RWPE2 (cell line): ENCODE results near the gene TSC2.

Experiments
- ATAC-seq: fragments of 200-7000 bp; cut with Tn5 transposase; 3 replicates; pipeline ENCODE4 v1.9.1; 2021; ENCODE audit warnings: low read depth
- DNase-seq: peaks from one replicate; pipeline ENCODE4 v3.0.0-alpha.2; 2020; ENCODE audit warnings: low spot score
- H3K27ac ChIP-seq: fragments of 450-650 bp; 2 replicates; pipeline ENCODE4 v1.5.1; 2017; ENCODE audit warnings: mild to moderate bottlenecking; ENCODE audit not compliant: poor library complexity, severe bottlenecking
- H3K27me3 ChIP-seq: fragments of 250-450 bp; sonication (Bioruptor Pico); 2 replicates; pipeline ENCODE4 v1.5.1; 2021; ENCODE audit warnings: mild to moderate bottlenecking, moderate library complexity; ENCODE audit not compliant: insufficient read depth, poor library complexity, severe bottlenecking
- H3K36me3 ChIP-seq: fragments of 250-450 bp; sonication (Bioruptor Pico); 2 replicates; pipeline ENCODE4 v1.5.1; 2020; ENCODE audit warnings: low read depth, mild to moderate bottlenecking, moderate library complexity
- H3K4me1 ChIP-seq: fragments of 250-450 bp; sonication (Bioruptor Pico); 2 replicates; pipeline ENCODE4 v1.5.1; 2021; ENCODE audit warnings: mild to moderate bottlenecking, moderate library complexity; ENCODE audit not compliant: insufficient read depth, poor library complexity, severe bottlenecking
- H3K4me3 ChIP-seq: fragments of 250-450 bp; sonication (Bioruptor Pico); 2 replicates; pipeline ENCODE4 v1.5.1; 2021; ENCODE audit warnings: mild to moderate bottlenecking, moderate library complexity; ENCODE audit not compliant: severe bottlenecking
- H3K9me3 ChIP-seq: fragments of 250-450 bp; sonication (Bioruptor Pico); 2 replicates; pipeline ENCODE4 v1.5.1; 2021; ENCODE audit warnings: mild to moderate bottlenecking, moderate library complexity; ENCODE audit not compliant: severe bottlenecking
- TF ChIP-seq, protein P1 (sequence below): fragments of 450-650 bp; IDR thresholded peaks from one replicate; pipeline ENCODE4 v1.5.1; 2017; ENCODE audit warnings: mild to moderate bottlenecking, moderate library complexity; ENCODE audit not compliant: poor library complexity, severe bottlenecking

Gene TSC2

DNA sequence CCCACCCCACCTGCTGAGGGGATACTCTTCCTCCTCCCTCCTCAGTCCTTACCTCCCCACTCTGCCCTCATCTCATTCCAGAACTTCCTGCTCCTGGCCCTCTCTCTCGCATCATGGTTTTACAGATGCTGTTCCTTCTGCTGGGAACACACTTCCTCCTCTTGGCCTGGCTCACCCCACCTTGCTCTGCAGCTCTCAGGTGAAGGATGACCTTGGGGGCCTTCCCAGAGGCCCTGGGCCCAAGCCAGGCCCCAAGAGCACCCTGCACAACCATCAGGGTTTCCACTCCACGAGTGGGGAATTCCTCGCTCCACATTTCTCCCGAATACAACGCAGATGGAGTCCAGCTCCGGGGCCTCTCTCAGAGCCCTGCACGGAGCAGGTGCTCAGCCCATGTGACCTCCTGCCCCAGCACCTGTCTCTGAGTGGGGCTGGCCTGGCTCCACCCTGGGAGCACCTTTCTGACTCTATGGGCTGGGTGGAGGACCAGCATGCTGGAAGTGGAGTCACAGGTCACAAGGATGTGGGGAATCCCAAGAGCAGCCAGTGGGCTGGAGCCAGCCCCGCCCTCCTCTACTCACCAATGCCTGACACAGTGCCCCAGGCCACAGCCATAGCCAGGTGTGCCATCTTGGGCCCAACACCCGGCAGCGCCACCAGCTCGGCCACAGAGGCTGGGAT lies 4.7 kb upstream of the TSC2 start:
- peaks cover 9% of the 10 kb centered on the region for H3K4me1 ChIP-seq
- H3K9me3 ChIP-seq, result no peaks in the 10 kb centered on the region
- ATAC-seq, result no peak
- peaks cover 4% of the 10 kb centered on the region; the same call in 1 of the 2 replicates for H3K36me3 ChIP-seq
- no peak overlapping the region for H3K4me3 ChIP-seq
- H3K27ac ChIP-seq, result no peak overlapping the region
- no peaks in the 10 kb centered on the region for H3K27me3 ChIP-seq
- DNase-seq, result no peak
- TF ChIP-seq, protein P1, sequence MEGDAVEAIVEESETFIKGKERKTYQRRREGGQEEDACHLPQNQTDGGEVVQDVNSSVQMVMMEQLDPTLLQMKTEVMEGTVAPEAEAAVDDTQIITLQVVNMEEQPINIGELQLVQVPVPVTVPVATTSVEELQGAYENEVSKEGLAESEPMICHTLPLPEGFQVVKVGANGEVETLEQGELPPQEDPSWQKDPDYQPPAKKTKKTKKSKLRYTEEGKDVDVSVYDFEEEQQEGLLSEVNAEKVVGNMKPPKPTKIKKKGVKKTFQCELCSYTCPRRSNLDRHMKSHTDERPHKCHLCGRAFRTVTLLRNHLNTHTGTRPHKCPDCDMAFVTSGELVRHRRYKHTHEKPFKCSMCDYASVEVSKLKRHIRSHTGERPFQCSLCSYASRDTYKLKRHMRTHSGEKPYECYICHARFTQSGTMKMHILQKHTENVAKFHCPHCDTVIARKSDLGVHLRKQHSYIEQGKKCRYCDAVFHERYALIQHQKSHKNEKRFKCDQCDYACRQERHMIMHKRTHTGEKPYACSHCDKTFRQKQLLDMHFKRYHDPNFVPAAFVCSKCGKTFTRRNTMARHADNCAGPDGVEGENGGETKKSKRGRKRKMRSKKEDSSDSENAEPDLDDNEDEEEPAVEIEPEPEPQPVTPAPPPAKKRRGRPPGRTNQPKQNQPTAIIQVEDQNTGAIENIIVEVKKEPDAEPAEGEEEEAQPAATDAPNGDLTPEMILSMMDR, result no peak

DNA sequence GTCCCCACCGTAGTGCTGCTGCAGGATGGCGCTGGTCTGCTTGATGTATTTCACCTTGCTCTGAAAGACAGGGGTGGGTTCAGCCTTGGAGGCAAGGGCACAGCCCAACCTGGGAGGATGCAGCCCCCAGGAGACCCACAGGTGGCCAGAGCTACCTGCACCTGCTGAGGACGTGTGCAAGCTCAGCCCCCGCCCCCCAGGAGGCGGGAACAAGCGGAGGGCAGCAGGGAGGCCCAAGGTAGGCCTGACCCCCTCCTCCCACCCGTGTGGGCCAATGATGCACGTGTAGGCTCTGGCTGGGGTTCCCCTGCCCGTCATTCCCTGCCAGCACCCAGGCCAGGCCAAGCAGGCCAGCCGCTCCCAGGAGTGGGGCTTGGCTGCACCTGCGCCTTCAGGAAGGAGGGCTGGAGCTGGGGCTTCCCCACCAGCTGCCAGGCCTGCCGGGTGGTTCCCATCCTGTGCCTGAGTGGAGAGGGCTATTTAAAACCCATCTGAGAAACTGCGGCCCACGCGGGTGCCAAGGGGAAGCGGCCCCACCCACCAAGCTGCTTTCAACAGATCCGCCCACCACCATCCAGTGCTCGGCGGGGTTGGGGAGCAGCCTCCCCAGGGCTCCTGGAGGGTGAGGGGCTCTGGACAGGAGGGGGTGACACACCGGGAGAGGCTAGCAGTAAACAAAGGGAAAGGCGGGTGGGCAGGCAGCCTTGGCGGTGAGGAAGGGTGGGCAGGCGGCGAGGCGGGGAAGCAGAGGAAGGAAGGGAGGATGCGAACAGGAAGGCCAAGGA lies 3.9 kb upstream of the TSC2 start:
- TF ChIP-seq, protein P1, result no peak
- H3K9me3 ChIP-seq, result no peaks in the 10 kb centered on the region
- H3K4me1 ChIP-seq, result peaks cover 9% of the 10 kb centered on the region
- H3K36me3 ChIP-seq, result peaks cover 4% of the 10 kb centered on the region; the same call in 1 of the 2 replicates
- H3K27me3 ChIP-seq, result no peaks in the 10 kb centered on the region
- no peak overlapping the region for H3K27ac ChIP-seq
- ATAC-seq, result no peak
- DNase-seq, result no peak
- no peak overlapping the region for H3K4me3 ChIP-seq

DNA sequence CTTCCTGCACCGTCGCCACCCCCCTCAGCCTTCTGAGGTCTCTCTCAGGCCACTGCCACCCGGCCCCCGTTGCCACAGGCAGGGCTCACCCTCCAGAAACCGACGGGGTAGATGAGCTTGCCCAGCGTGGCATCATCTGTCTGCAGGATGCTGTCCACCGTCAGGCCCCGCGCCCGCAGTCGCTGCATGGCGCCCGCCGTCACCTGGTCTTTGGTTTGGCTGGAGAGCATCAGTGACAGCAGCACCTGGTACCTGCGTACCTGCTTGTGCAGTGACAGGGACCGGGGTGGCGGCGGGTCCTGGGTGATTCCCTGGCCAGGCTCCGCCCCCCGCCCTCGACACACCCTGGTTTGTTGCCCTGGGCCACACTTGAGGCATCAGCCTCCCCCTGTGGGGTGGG lies 3.2 kb upstream of the TSC2 start:
- Histone ChIP-seq H3K4me3 (no peak overlapping the region), H3K36me3 (peaks cover 10% of the 10 kb centered on the region; the same call in 1 of the 2 replicates), H3K27me3 (no peaks in the 10 kb centered on the region), H3K4me1 (peaks cover 9% of the 10 kb centered on the region), H3K9me3 (no peaks in the 10 kb centered on the region), H3K27ac (no peak overlapping the region)
- no peak for DNase-seq
- ATAC-seq, result no peak
- TF ChIP-seq, protein P1, result no peak

DNA sequence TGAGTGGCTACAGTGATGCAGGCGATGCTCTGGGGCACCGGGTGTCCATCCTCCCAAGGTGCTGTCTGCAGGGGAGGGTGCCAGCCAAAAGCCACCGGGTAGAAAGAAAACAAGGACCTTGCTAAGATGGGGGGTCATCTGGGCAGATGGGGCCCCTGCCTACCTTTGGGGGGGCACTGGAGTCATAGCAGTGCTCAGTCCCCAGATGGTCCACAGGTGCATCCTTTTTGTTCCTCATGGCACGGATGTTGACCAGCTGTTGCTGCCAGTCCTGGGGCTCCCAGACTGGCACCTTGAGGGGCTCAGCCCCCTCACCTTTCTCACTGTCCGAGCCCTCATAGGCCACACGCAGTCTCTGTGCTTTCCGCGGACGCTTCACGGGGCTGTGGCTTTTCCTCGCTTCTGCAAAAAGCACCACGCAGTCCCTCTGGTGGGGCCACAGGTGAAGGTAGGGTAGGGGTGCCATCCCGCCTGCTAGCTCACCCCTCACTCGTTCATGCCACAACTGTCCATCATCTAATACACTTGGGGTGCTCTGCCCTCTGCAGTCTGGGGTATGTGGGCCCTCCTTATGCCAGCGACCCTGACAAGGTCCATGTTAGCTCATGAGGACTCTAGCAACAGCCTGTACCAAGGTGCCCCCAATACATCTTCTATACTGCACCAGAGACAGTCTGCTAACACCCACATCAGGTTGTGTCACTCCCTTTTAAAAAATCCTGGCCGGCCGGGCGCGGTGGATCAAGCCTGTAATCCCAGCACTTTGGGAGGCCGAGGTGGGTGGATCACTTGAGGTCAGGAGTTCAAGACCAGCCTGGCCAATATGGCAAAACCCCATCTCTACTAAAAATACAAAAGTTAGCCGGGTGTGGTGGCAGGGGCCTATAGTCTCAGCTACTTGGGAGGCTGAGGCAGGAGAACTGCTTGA lies 1.6 kb upstream of the TSC2 start:
- no peak for ATAC-seq
- Histone ChIP-seq H3K27me3 (no peaks in the 10 kb centered on the region), H3K4me1 (peaks cover 6% of the 10 kb centered on the region), H3K9me3 (no peaks in the 10 kb centered on the region), H3K4me3 (no peak overlapping the region), H3K36me3 (peaks cover 21% of the 10 kb centered on the region), H3K27ac (peak overlapping the region; percentile 20)
- TF ChIP-seq, protein P1, result no peak
- DNase-seq, result no peak
